Caco-2 (cell line): ENCODE results near the gene DLG4. TPM values are rescaled to one million over a fixed set of nuclear protein-coding genes. Genes with fewer than 3 reads are reported as not detected.
A peak's percentile ranks its signal among the peaks of the same experiment; 100 is the strongest.

Source experiments
- BruUV-seq: library from RNA; stranded (reverse); fragments of 400-500 nt; replicated peaks from 2 replicates; lab custom pipeline; 2021; lab: Mats Ljungman, UMichigan
- CTCF ChIA-PET: fragments of 300-600 bp; sonication (Branson Sonifier 250); formaldehyde crosslinking; loops from one replicate; lab custom pipeline; 2022; ENCODE audit warnings: antibody characterized with exemption; lab: Charles Lee
- POLR2A ChIA-PET: fragments of 300-600 bp; sonication (Branson Sonifier 250); formaldehyde crosslinking; loops from one replicate; lab custom pipeline; 2022; ENCODE audit warnings: antibody characterized with exemption; lab: Charles Lee
- DNase-seq, 2 experiments: peaks; one replicate each; pipeline versions ENCODE4 v3.0.0 to v3.0.0-alpha.2; 2020 to 2022
- H3K27me3 ChIP-seq: replicated peaks from 2 replicates; pipeline ENCODE4 v1.6.0; 2011; ENCODE audit warnings: low read length; ENCODE audit not compliant: control insufficient read depth, insufficient read depth
- H3K36me3 ChIP-seq: 2 replicates; pipeline ENCODE4 v1.5.1; 2011; ENCODE audit warnings: low read length; ENCODE audit not compliant: control insufficient read depth, insufficient read depth
- H3K4me1 ChIP-seq: fragments of 250-450 bp; sonication (Bioruptor Pico); 2 replicates; pipeline ENCODE4 v1.5.1; 2020; ENCODE audit warnings: mild to moderate bottlenecking
- H3K4me3 ChIP-seq: 2 replicates; pipeline ENCODE4 v1.5.1; 2011; ENCODE audit warnings: low read depth, mild to moderate bottlenecking, control low read depth, low read length
- H3K9me3 ChIP-seq: fragments of 250-450 bp; sonication (Bioruptor Pico); 2 replicates; pipeline ENCODE4 v1.5.1; 2020; ENCODE audit warnings: mild to moderate bottlenecking, moderate library complexity
- H3K27ac Mint-ChIP-seq: one replicate; pipeline ENCODE4 v1.8.0; 2022; ENCODE audit warnings: mixed read lengths; ENCODE audit not compliant: unreplicated experiment
- H3K27me3 Mint-ChIP-seq: one replicate; pipeline ENCODE4 v1.8.0; 2022; ENCODE audit warnings: mixed read lengths; ENCODE audit not compliant: insufficient read depth, unreplicated experiment
- H3K36me3 Mint-ChIP-seq: one replicate; pipeline ENCODE4 v1.8.0; 2022; ENCODE audit warnings: mild to moderate bottlenecking, mixed read lengths; ENCODE audit not compliant: insufficient read depth, unreplicated experiment
- H3K4me1 Mint-ChIP-seq: one replicate; pipeline ENCODE4 v1.8.0; 2022; ENCODE audit warnings: low read depth, mixed read lengths; ENCODE audit not compliant: unreplicated experiment
- H3K4me3 Mint-ChIP-seq: one replicate; pipeline ENCODE4 v1.8.0; 2022; ENCODE audit warnings: mild to moderate bottlenecking, moderate library complexity, mixed read lengths; ENCODE audit not compliant: unreplicated experiment
- H3K9me3 Mint-ChIP-seq: one replicate; pipeline ENCODE4 v1.8.0; 2022; ENCODE audit warnings: mixed read lengths; ENCODE audit not compliant: unreplicated experiment
- CTCF ChIP-seq, 2 experiments: fragments of 200-600 bp in 1 of 2; IDR thresholded peaks; 1 replicate in 1 of 2; 2 replicates in 1 of 2; pipeline versions ENCODE4 v1.5.1 to v1.8.0; 2011 to 2022; ENCODE audit warnings: antibody characterized with exemption in 1 of 2, control low read depth in 1 of 2, inconsistent platforms in 1 of 2, low read depth in 1 of 2, low read length in 1 of 2, mild to moderate bottlenecking in 1 of 2, moderate library complexity in 1 of 2; ENCODE audit not compliant: insufficient read depth in 1 of 2, severe bottlenecking in 1 of 2, unreplicated experiment in 1 of 2
- intact Hi-C: fragments of 100-400 bp; cut with micrococcal nuclease; formaldehyde crosslinking; loops from one replicate; pipeline ENCODE4 v1.10.0; 2022; ENCODE audit not compliant: unreplicated experiment
- total RNA-seq: library from RNA; stranded (reverse); gene quantifications from 2 replicates; pipeline ENCODE4 v1.2.3, GENCODE V29; 2022

DLG4 gene
- total RNA-seq, 1 experiment from 2014 or later: 0.98 TPM

GRCh38 chr17:7224661-7225111 is 5.0 kb upstream of the DLG4 start:
- peaks cover 7% of the 10 kb centered on the region for H3K4me1 ChIP-seq
- intact Hi-C loops: no loop called here
- POLR2A ChIA-PET: no interaction called here
- DNase-seq: no peak
- no peaks in the 10 kb centered on the region for H3K27me3 Mint-ChIP-seq
- peaks cover 1% of the 10 kb centered on the region for H3K4me1 Mint-ChIP-seq
- no peaks in the 10 kb centered on the region for H3K9me3 Mint-ChIP-seq
- H3K9me3 ChIP-seq: no peaks in the 10 kb centered on the region
- no peak for TF ChIP-seq CTCF (IDR thresholded peaks at IDR 0.05; ENCODE audit: insufficient read depth in 1 of 2, low read depth in 1 of 2, low read length in 1 of 2, severe bottlenecking in 1 of 2, unreplicated experiment in 1 of 2)
- H3K36me3 Mint-ChIP-seq: peaks cover 53% of the 10 kb centered on the region
- H3K4me3 Mint-ChIP-seq: no peak overlapping the region
- no peak overlapping the region for H3K27ac Mint-ChIP-seq
- no peaks in the 10 kb centered on the region for H3K27me3 ChIP-seq
- no peak overlapping the region for H3K4me3 ChIP-seq
- CTCF ChIA-PET: interaction anchor here (0.5 kb wide), 1 partner anchor 37 kb away, joined by 3 read pairs; no protein-coding TSS in a partner anchor
- no peaks in the 10 kb centered on the region for H3K36me3 ChIP-seq
- BruUV-seq: TSS peak; percentile 3

DNA sequence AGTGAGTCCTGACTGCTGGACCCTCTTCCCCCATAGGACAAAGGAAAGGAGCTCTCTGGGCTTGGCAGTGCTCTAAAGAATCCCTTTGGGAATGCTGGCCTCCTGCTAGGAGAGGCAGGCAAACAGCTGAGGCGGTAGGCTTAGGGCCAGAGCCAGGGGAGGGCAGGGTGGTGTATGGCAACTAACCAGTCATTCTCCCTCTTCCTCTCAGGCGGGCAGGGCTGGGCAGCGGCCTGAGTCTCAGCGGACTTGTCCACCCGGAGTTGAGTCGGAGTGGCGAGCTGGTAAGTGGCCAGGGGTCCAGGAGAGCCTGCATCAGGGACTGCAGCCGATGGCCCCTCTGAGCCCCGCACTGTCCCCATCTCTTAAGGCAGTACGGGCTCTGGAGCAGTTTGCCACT is 4.5 kb upstream of the DLG4 start:
- peaks cover 5% of the 10 kb centered on the region for H3K4me1 Mint-ChIP-seq
- H3K27ac Mint-ChIP-seq: no peak overlapping the region
- Histone ChIP-seq H3K4me1 (peaks cover 7% of the 10 kb centered on the region), H3K9me3 (no peaks in the 10 kb centered on the region), H3K27me3 (no peaks in the 10 kb centered on the region), H3K4me3 (no peak overlapping the region), H3K36me3 (no peaks in the 10 kb centered on the region)
- ChIA-PET POLR2A (no interaction called here), CTCF (interaction anchor here (0.5 kb wide), 1 partner anchor 37 kb away, joined by 3 read pairs; no protein-coding TSS in a partner anchor)
- BruUV-seq: no TSS peak
- no peaks in the 10 kb centered on the region for H3K27me3 Mint-ChIP-seq
- no peak overlapping the region for H3K4me3 Mint-ChIP-seq
- TF ChIP-seq CTCF (IDR thresholded peaks at IDR 0.05; ENCODE audit: insufficient read depth in 1 of 2, low read depth in 1 of 2, low read length in 1 of 2, severe bottlenecking in 1 of 2, unreplicated experiment in 1 of 2): no peak
- no peak for DNase-seq
- intact Hi-C loops: no loop called here
- no peaks in the 10 kb centered on the region for H3K9me3 Mint-ChIP-seq
- peaks cover 52% of the 10 kb centered on the region for H3K36me3 Mint-ChIP-seq

GRCh38 chr17:7223375-7223774 is 3.7 kb upstream of the DLG4 start:
- Mint-ChIP-seq H3K4me3 (no peak overlapping the region), H3K27me3 (no peaks in the 10 kb centered on the region), H3K9me3 (no peaks in the 10 kb centered on the region), H3K27ac (no peak overlapping the region), H3K4me1 (peaks cover 5% of the 10 kb centered on the region), H3K36me3 (peaks cover 57% of the 10 kb centered on the region)
- Histone ChIP-seq H3K4me1 (peaks cover 7% of the 10 kb centered on the region), H3K36me3 (no peaks in the 10 kb centered on the region), H3K9me3 (no peaks in the 10 kb centered on the region), H3K4me3 (no peak overlapping the region), H3K27me3 (no peaks in the 10 kb centered on the region)
- intact Hi-C loops: no loop called here
- POLR2A ChIA-PET: no interaction called here
- DNase-seq: no peak
- no TSS peak for BruUV-seq
- no peak for TF ChIP-seq CTCF (IDR thresholded peaks at IDR 0.05; ENCODE audit: insufficient read depth in 1 of 2, low read depth in 1 of 2, low read length in 1 of 2, severe bottlenecking in 1 of 2, unreplicated experiment in 1 of 2)
- CTCF ChIA-PET: no interaction called here
